Body of pancreas (tissue), 4 donors: ENCODE data around the gene PITPNB. TPM values are rescaled to one million over a fixed set of nuclear protein-coding genes. Genes with fewer than 3 reads are reported as not detected.

Experiments
- ATAC-seq: fragments of 150-250 bp; one replicate; pipeline ENCODE4 v1.9.1; 2016
- DNase-seq, 4 donors: peaks; one replicate each; pipeline ENCODE4 v3.0.0-alpha.2; 2019
- H3K27ac ChIP-seq, 4 donors: fragments of 200-600 bp; sonication (generic); 1 replicate in 3 of 4; 2 replicates in 1 of 4; pipeline versions ENCODE4 v1.5.1 to v1.6.1; 2016 to 2019; ENCODE audit warnings: mild to moderate bottlenecking in 1 of 4, mixed read lengths in 1 of 4, moderate library complexity in 1 of 4
- H3K27me3 ChIP-seq, 2 donors: fragments of 200-600 bp; sonication (generic); one replicate each; pipeline ENCODE4 v1.6.0; 2016; ENCODE audit warnings: mild to moderate bottlenecking in 1 of 2
- H3K36me3 ChIP-seq, 2 donors: fragments of 200-600 bp; sonication (generic); replicated peaks in 1 of 2; 2 replicates each; pipeline ENCODE4 v1.5.1; 2016; ENCODE audit warnings: low read depth in 2 of 2; ENCODE audit not compliant: insufficient read depth in 1 of 2
- H3K4me1 ChIP-seq: fragments of 200-600 bp; sonication (generic); one replicate; pipeline ENCODE4 v1.6.0; 2016
- H3K4me3 ChIP-seq, 2 donors: fragments of 200-600 bp; sonication (generic); 1 replicate in 1 of 2; 2 replicates in 1 of 2; pipeline ENCODE4 v1.5.1; 2016 to 2019
- H3K9me3 ChIP-seq, 3 donors: fragments of 200-600 bp; sonication (generic); 1 replicate in 2 of 3; 2 replicates in 1 of 3; pipeline ENCODE4 v1.5.1; 2016
- CTCF ChIP-seq, 7 experiments: fragments of 450-650 bp in 4 of 7; fragments of 200-600 bp in 3 of 7; sonication (generic) in 3 of 7; IDR thresholded peaks; one replicate each; pipeline ENCODE4 v1.5.1; 2016 to 2019; ENCODE audit warnings: antibody characterized with exemption in 7 of 7
- POLR2A ChIP-seq, 3 donors: fragments of 450-650 bp; IDR thresholded peaks; one replicate each; pipeline ENCODE4 v1.6.1; 2016; ENCODE audit warnings: antibody characterized with exemption in 3 of 3, mild to moderate bottlenecking in 2 of 3
- WGBS, 2 donors: methylation state at CpG; one replicate each; pipeline ENCODE4 v1.1.5; 2017; 5-methylcytosine and 5-hydroxymethylcytosine counted together
- intact Hi-C: fragments of 100-400 bp; cut with DNase I; formaldehyde crosslinking; loops from one replicate; pipeline ENCODE4 v1.15.1; 2023
- total RNA-seq, 2 donors: library from RNA; depleted of rRNA; stranded (reverse); fragments of >200 nt; gene quantifications; one replicate each; pipeline ENCODE4 v1.1.0, GENCODE V29; 2016

Gene PITPNB
- total RNA-seq, 2 donors from 2014 or later, result 21.3 to 39.6 TPM

- WGBS, 2 donors, result 36 to 45% methylated on average over 4 of the region's 4 CpGs
- Histone ChIP-seq H3K4me3 (no peak overlapping the region), H3K27me3 (no peaks in the 10 kb centered on the region), H3K27ac (no peak overlapping the region), H3K9me3 (no peaks in the 10 kb centered on the region), H3K4me1 (peaks cover 9% of the 10 kb centered on the region), H3K36me3 (no peaks in the 10 kb centered on the region)
- TF ChIP-seq CTCF (IDR thresholded peaks at IDR 0.05) (no peak), POLR2A (IDR thresholded peaks at IDR 0.05) (no peak)
- DNase-seq, result no peak
- ATAC-seq, result no peak
- intact Hi-C loops, result no loop called here
Observed at GRCh38 chr22:27961182-27961581, 42.1 kb upstream of the PITPNB start.

GRCh38 chr22:27959335-27960090 is 40.5 kb upstream of the PITPNB start:
- H3K4me1 ChIP-seq, result peaks cover 9% of the 10 kb centered on the region
- intact Hi-C loops, result no loop called here
- H3K27me3 ChIP-seq, result no peaks in the 10 kb centered on the region
- peak in 3 of 4 donors; percentile 6 to 42 (median 18) for DNase-seq
- ATAC-seq, result peak; percentile 30
- TF ChIP-seq POLR2A (IDR thresholded peaks at IDR 0.05) (no peak), CTCF (IDR thresholded peaks at IDR 0.05) (no peak)
- no peaks in the 10 kb centered on the region for H3K9me3 ChIP-seq
- peak overlapping the region in 1 of 4 donors; percentile 37 for H3K27ac ChIP-seq
- H3K36me3 ChIP-seq, result no peaks in the 10 kb centered on the region
- WGBS, 2 donors, result 27 to 37% methylated on average over 8 of the region's 8 CpGs
- no peak overlapping the region for H3K4me3 ChIP-seq

GRCh38 chr22:27952779-27953178 is 33.7 kb upstream of the PITPNB start:
- WGBS, 2 donors, result 77 to 80% methylated on average over 3 of the region's 3 CpGs
- no peaks in the 10 kb centered on the region for H3K27me3 ChIP-seq
- no peaks in the 10 kb centered on the region for H3K9me3 ChIP-seq
- H3K27ac ChIP-seq, result no peak overlapping the region
- H3K36me3 ChIP-seq, result no peaks in the 10 kb centered on the region
- peaks cover 7% of the 10 kb centered on the region for H3K4me1 ChIP-seq
- DNase-seq, result no peak
- TF ChIP-seq POLR2A (IDR thresholded peaks at IDR 0.05) (no peak), CTCF (IDR thresholded peaks at IDR 0.05) (no peak)
- intact Hi-C loops, result no loop called here
- ATAC-seq, result no peak
- no peak overlapping the region for H3K4me3 ChIP-seq

- TF ChIP-seq CTCF (IDR thresholded peaks at IDR 0.05) (no peak), POLR2A (IDR thresholded peaks at IDR 0.05) (no peak)
- ATAC-seq, result no peak
Observed at GRCh38 chr22:27952091-27952490, 33.0 kb upstream of the PITPNB start.

GRCh38 chr22:27949421-27949820 is 30.4 kb upstream of the PITPNB start:
- H3K36me3 ChIP-seq, result no peaks in the 10 kb centered on the region
- DNase-seq (no peak), ATAC-seq (no peak)
- no peak overlapping the region for H3K4me3 ChIP-seq
- intact Hi-C loops, result no loop called here
- no peak for TF ChIP-seq POLR2A (IDR thresholded peaks at IDR 0.05)
- H3K4me1 ChIP-seq, result peaks cover 7% of the 10 kb centered on the region
- no peak overlapping the region for H3K27ac ChIP-seq
- no peaks in the 10 kb centered on the region for H3K27me3 ChIP-seq
- WGBS, 2 donors, result 42 to 52% methylated on average over 3 of the region's 3 CpGs
- no peaks in the 10 kb centered on the region for H3K9me3 ChIP-seq

More at GRCh38 chr22:27952091-27952490, 33.0 kb upstream of the PITPNB start:
- no peaks in the 10 kb centered on the region for H3K27me3 ChIP-seq
- intact Hi-C loops, result no loop called here
- H3K9me3 ChIP-seq, result no peaks in the 10 kb centered on the region
- no peak overlapping the region for H3K27ac ChIP-seq
- H3K4me3 ChIP-seq, result no peak overlapping the region
- WGBS, 2 donors, result 92 to 94% methylated on average over 3 of the region's 3 CpGs
- DNase-seq, result peak in 1 of 4 donors; percentile 6
- H3K36me3 ChIP-seq, result no peaks in the 10 kb centered on the region
- peaks cover 7% of the 10 kb centered on the region for H3K4me1 ChIP-seq
